Measurements from ENCODE around the gene GAB3. TPM values are rescaled to one million over a fixed set of nuclear protein-coding genes. Genes with fewer than 3 reads are reported as not detected.

Gene GAB3
- polyA plus RNA-seq, 1 donor (not counting 4 experiments of a cell fraction or from before 2014, with no cell fraction given) = 0.18 TPM

GRCh38 chrX:154660541-154660940, 90.3 kb downstream of the GAB3 start:
- Histone ChIP-seq H3K79me2 (ENCODE audit: control insufficient read depth, insufficient read depth, low read length) (no peaks in the 10 kb centered on the region), H3K27me3 (ENCODE audit: control insufficient read depth, extremely low read depth, insufficient read depth, low read length) (no peaks in the 10 kb centered on the region), H3K4me2 (ENCODE audit: control insufficient read depth, extremely low read depth, insufficient read depth, low read depth, low read length) (no peak overlapping the region), H4K20me1 (ENCODE audit: control insufficient read depth, extremely low read depth, insufficient read depth, low read length) (no peaks in the 10 kb centered on the region), H3K27ac (ENCODE audit: control insufficient read depth, insufficient read depth, low read length) (no peak overlapping the region), H3K4me1 (ENCODE audit: control insufficient read depth, extremely low read depth, insufficient read depth, low read length) (no peaks in the 10 kb centered on the region), H3K9me1 (ENCODE audit: control insufficient read depth, extremely low read depth, insufficient read depth, low read length) (no peaks in the 10 kb centered on the region), H3K4me3 (ENCODE audit: control insufficient read depth in 2 of 3, extremely low read depth in 1 of 3, insufficient read depth in 2 of 3, low read depth in 1 of 3, low read length in 3 of 3) (no peak overlapping the region), H3K9ac (ENCODE audit: control insufficient read depth, extremely low read depth, insufficient read depth, low read length) (no peak overlapping the region), H3K9me3 (ENCODE audit: control insufficient read depth, low read depth, low read length) (peaks cover 5% of the 10 kb centered on the region), H2AFZ (ENCODE audit: control insufficient read depth, low read length) (no peak overlapping the region), H3K36me3 (ENCODE audit: control insufficient read depth in 2 of 2, extremely low read depth in 1 of 2, insufficient read depth in 2 of 2, low read length in 2 of 2) (no peaks in the 10 kb centered on the region)
- DNase-seq (ENCODE audit: low read depth, low spot score) (no peak), FAIRE-seq (no peak)
- TF ChIP-seq CTCF (optimal IDR thresholded peaks at IDR 0.05 in 1 of 3, IDR thresholded peaks at IDR 0.05 in 1 of 3, conservative IDR thresholded peaks at IDR 0.05 in 1 of 3; ENCODE audit: extremely low read depth in 1 of 3, insufficient read depth in 2 of 3, low read length in 3 of 3) (no peak), EZH2 (IDR thresholded peaks at IDR 0.05; ENCODE audit: low read length) (no peak)
- dilution Hi-C loops (cut with MboI; ENCODE audit: extremely low pct_ligation_motif_present, low sequenced_read_pairs) = no loop called here

- Histone ChIP-seq H3K9me3 (ENCODE audit: control insufficient read depth, low read depth, low read length) (peaks cover 5% of the 10 kb centered on the region), H3K9me1 (ENCODE audit: control insufficient read depth, extremely low read depth, insufficient read depth, low read length) (no peaks in the 10 kb centered on the region), H3K36me3 (ENCODE audit: control insufficient read depth in 2 of 2, extremely low read depth in 1 of 2, insufficient read depth in 2 of 2, low read length in 2 of 2) (no peaks in the 10 kb centered on the region), H3K4me1 (ENCODE audit: control insufficient read depth, extremely low read depth, insufficient read depth, low read length) (no peaks in the 10 kb centered on the region), H3K9ac (ENCODE audit: control insufficient read depth, extremely low read depth, insufficient read depth, low read length) (no peak overlapping the region), H2AFZ (ENCODE audit: control insufficient read depth, low read length) (no peak overlapping the region), H3K27me3 (ENCODE audit: control insufficient read depth, extremely low read depth, insufficient read depth, low read length) (no peaks in the 10 kb centered on the region), H4K20me1 (ENCODE audit: control insufficient read depth, extremely low read depth, insufficient read depth, low read length) (no peaks in the 10 kb centered on the region), H3K4me3 (ENCODE audit: control insufficient read depth in 2 of 3, extremely low read depth in 1 of 3, insufficient read depth in 2 of 3, low read depth in 1 of 3, low read length in 3 of 3) (no peak overlapping the region), H3K4me2 (ENCODE audit: control insufficient read depth, extremely low read depth, insufficient read depth, low read depth, low read length) (no peak overlapping the region), H3K79me2 (ENCODE audit: control insufficient read depth, insufficient read depth, low read length) (no peaks in the 10 kb centered on the region), H3K27ac (ENCODE audit: control insufficient read depth, insufficient read depth, low read length) (no peak overlapping the region)
- no peak for TF ChIP-seq EZH2 (IDR thresholded peaks at IDR 0.05; ENCODE audit: low read length)
- dilution Hi-C loops (cut with MboI; ENCODE audit: extremely low pct_ligation_motif_present, low sequenced_read_pairs) = no loop called here
- FAIRE-seq (no peak), DNase-seq (ENCODE audit: low read depth, low spot score) (no peak)
These were observed 91.9 kb downstream of the GAB3 start for GRCh38 chrX:154658957-154659356.

GRCh38 chrX:154658187-154658586, 92.7 kb downstream of the GAB3 start:
- H3K4me1 ChIP-seq (ENCODE audit: control insufficient read depth, extremely low read depth, insufficient read depth, low read length) = no peaks in the 10 kb centered on the region
- H2AFZ ChIP-seq (ENCODE audit: control insufficient read depth, low read length) = no peak overlapping the region
- no peaks in the 10 kb centered on the region for H3K36me3 ChIP-seq (ENCODE audit: control insufficient read depth in 2 of 2, extremely low read depth in 1 of 2, insufficient read depth in 2 of 2, low read length in 2 of 2)
- no peaks in the 10 kb centered on the region for H4K20me1 ChIP-seq (ENCODE audit: control insufficient read depth, extremely low read depth, insufficient read depth, low read length)
- no peak for TF ChIP-seq CTCF (optimal IDR thresholded peaks at IDR 0.05 in 1 of 3, IDR thresholded peaks at IDR 0.05 in 1 of 3, conservative IDR thresholded peaks at IDR 0.05 in 1 of 3; ENCODE audit: extremely low read depth in 1 of 3, insufficient read depth in 2 of 3, low read length in 3 of 3)
- no peak for TF ChIP-seq EZH2 (IDR thresholded peaks at IDR 0.05; ENCODE audit: low read length)
- H3K79me2 ChIP-seq (ENCODE audit: control insufficient read depth, insufficient read depth, low read length) = no peaks in the 10 kb centered on the region
- H3K4me2 ChIP-seq (ENCODE audit: control insufficient read depth, extremely low read depth, insufficient read depth, low read depth, low read length) = no peak overlapping the region
- no peak overlapping the region for H3K27ac ChIP-seq (ENCODE audit: control insufficient read depth, insufficient read depth, low read length)
- dilution Hi-C loops (cut with MboI; ENCODE audit: extremely low pct_ligation_motif_present, low sequenced_read_pairs) = no loop called here
- H3K9me1 ChIP-seq (ENCODE audit: control insufficient read depth, extremely low read depth, insufficient read depth, low read length) = no peaks in the 10 kb centered on the region
- H3K4me3 ChIP-seq (ENCODE audit: control insufficient read depth in 2 of 3, extremely low read depth in 1 of 3, insufficient read depth in 2 of 3, low read depth in 1 of 3, low read length in 3 of 3) = no peak overlapping the region
- H3K9ac ChIP-seq (ENCODE audit: control insufficient read depth, extremely low read depth, insufficient read depth, low read length) = no peak overlapping the region
- no peaks in the 10 kb centered on the region for H3K27me3 ChIP-seq (ENCODE audit: control insufficient read depth, extremely low read depth, insufficient read depth, low read length)
- DNase-seq (ENCODE audit: low read depth, low spot score) = no peak
- H3K9me3 ChIP-seq (ENCODE audit: control insufficient read depth, low read depth, low read length) = peaks cover 5% of the 10 kb centered on the region
- FAIRE-seq = no peak

All from keratinocyte (primary cell).